GM23338 (cell line): ENCODE measurements around the gene IGSF1. TPM values are rescaled to one million over a fixed set of nuclear protein-coding genes. Genes with fewer than 3 reads are reported as not detected.

Experiments
- ATAC-seq: fragments of 200-7000 bp; cut with Tn5 transposase; 3 replicates; pipeline ENCODE4 v1.9.1; 2020
- DNase-seq: peaks from one replicate; pipeline ENCODE4 v3.0.0-alpha.2; 2015; ENCODE audit warnings: low spot score
- H2AFZ ChIP-seq: fragments of 200-600 bp; sonication (generic); 2 replicates; pipeline ENCODE4 v1.8.0; 2016; ENCODE audit warnings: antibody characterized with exemption, mild to moderate bottlenecking, moderate library complexity
- H3F3A ChIP-seq: fragments of 200-600 bp; sonication (generic); replicated peaks from 2 replicates; pipeline ENCODE4 v1.8.0; 2017; ENCODE audit warnings: antibody characterized with exemption, mixed run types, low read depth
- H3K27ac ChIP-seq: fragments of 200-600 bp; sonication (generic); 2 replicates; pipeline ENCODE4 v1.6.1; 2016; ENCODE audit warnings: low read depth
- H3K27me3 ChIP-seq: fragments of 200-600 bp; sonication (generic); 2 replicates; pipeline ENCODE4 v1.8.0; 2016; ENCODE audit warnings: mild to moderate bottlenecking, mixed run types, moderate library complexity; ENCODE audit not compliant: insufficient read depth
- H3K36me3 ChIP-seq: fragments of 200-600 bp; sonication (generic); 2 replicates; pipeline ENCODE4 v1.8.0; 2016; ENCODE audit warnings: mild to moderate bottlenecking; ENCODE audit not compliant: insufficient read depth
- H3K4me1 ChIP-seq: fragments of 200-600 bp; sonication (generic); 2 replicates; pipeline ENCODE4 v1.8.0; 2016; ENCODE audit warnings: mild to moderate bottlenecking, moderate library complexity; ENCODE audit not compliant: insufficient read depth
- H3K4me2 ChIP-seq: fragments of 200-600 bp; sonication (generic); 2 replicates; pipeline ENCODE4 v1.7.1; 2017; ENCODE audit warnings: mixed run types
- H3K4me3 ChIP-seq: fragments of 200-600 bp; sonication (generic); 2 replicates; pipeline ENCODE4 v1.6.1; 2016; ENCODE audit warnings: mixed run types
- H3K79me2 ChIP-seq: fragments of 200-600 bp; sonication (generic); replicated peaks from 2 replicates; pipeline ENCODE4 v1.8.0; 2017; ENCODE audit warnings: mild to moderate bottlenecking; ENCODE audit not compliant: insufficient read depth
- H3K9me2 ChIP-seq: fragments of 200-600 bp; sonication (generic); 2 replicates; pipeline ENCODE4 v1.8.0; 2017; ENCODE audit not compliant: insufficient read depth
- H4K20me1 ChIP-seq: fragments of 200-600 bp; sonication (generic); replicated peaks from 2 replicates; pipeline ENCODE4 v1.8.0; 2017; ENCODE audit warnings: mild to moderate bottlenecking; ENCODE audit not compliant: insufficient read depth
- H3K27ac Mint-ChIP-seq: 2 replicates; pipeline ENCODE4 v1.8.0; 2020; ENCODE audit warnings: inconsistent platforms, mild to moderate bottlenecking, moderate library complexity, mixed read lengths
- H3K27me3 Mint-ChIP-seq: 3 replicates; pipeline ENCODE4 v1.8.0; 2022; ENCODE audit warnings: low read depth, mild to moderate bottlenecking, moderate library complexity, mixed read lengths, inconsistent platforms; ENCODE audit not compliant: insufficient read depth, poor library complexity
- H3K36me3 Mint-ChIP-seq: 3 replicates; pipeline ENCODE4 v1.8.0; 2021; ENCODE audit warnings: low read depth, mild to moderate bottlenecking, inconsistent platforms, moderate library complexity, mixed read lengths
- H3K4me1 Mint-ChIP-seq: 3 replicates; pipeline ENCODE4 v1.8.0; 2020; ENCODE audit warnings: mild to moderate bottlenecking, inconsistent platforms, mixed read lengths
- H3K4me3 Mint-ChIP-seq: 3 replicates; pipeline ENCODE4 v1.8.0; 2021; ENCODE audit warnings: moderate library complexity, mild to moderate bottlenecking, inconsistent platforms, mixed read lengths
- H3K9me3 Mint-ChIP-seq: 3 replicates; pipeline ENCODE4 v1.8.0; 2020; ENCODE audit warnings: moderate library complexity, mild to moderate bottlenecking, inconsistent platforms, mixed read lengths
- CREB1 ChIP-seq: fragments of 250-450 bp; sonication (Bioruptor Pico); IDR thresholded peaks from 2 replicates; pipeline ENCODE4 v1.5.0; 2020; ENCODE audit warnings: low read depth, mild to moderate bottlenecking, moderate library complexity
- EZH2 ChIP-seq: fragments of 200-600 bp; sonication (generic); IDR thresholded peaks from one replicate; pipeline ENCODE4 v1.8.0; 2017; ENCODE audit warnings: antibody characterized with exemption, mild to moderate bottlenecking, low read depth; ENCODE audit not compliant: unreplicated experiment
- EZH2phosphoT487 ChIP-seq: fragments of 200-600 bp; sonication (generic); IDR thresholded peaks from one replicate; pipeline ENCODE4 v1.8.1; 2018; ENCODE audit warnings: antibody characterized with exemption; ENCODE audit not compliant: unreplicated experiment
- NANOG ChIP-seq: IDR thresholded peaks from 2 replicates; pipeline ENCODE4 v1.6.1; 2016; ENCODE audit warnings: antibody characterized with exemption, borderline replicate concordance
- POLR2AphosphoS5 ChIP-seq: IDR thresholded peaks from 2 replicates; pipeline ENCODE4 v1.6.1; 2016; ENCODE audit warnings: antibody characterized with exemption, low read depth
- STAT1 ChIP-seq: IDR thresholded peaks from one replicate; pipeline ENCODE4 v1.6.1; 2016; ENCODE audit warnings: antibody characterized with exemption; ENCODE audit not compliant: unreplicated experiment
- ZNF114 ChIP-seq: fragments of 250-450 bp; sonication (Bioruptor Pico); IDR thresholded peaks from 2 replicates; pipeline ENCODE4 v1.5.0; 2020; ENCODE audit warnings: mild to moderate bottlenecking, moderate library complexity
- polyA plus RNA-seq: library from polyadenylated mRNA; unstranded; fragments of >200 nt; fragmentation: Nextera tagmentation; extraction: Ambion mirVana; gene quantifications from 2 replicates; pipeline ENCODE4 v1.2.1, GENCODE V29; 2016
- total RNA-seq: library from RNA; depleted of rRNA; stranded (reverse); fragments of >200 nt; shearing (Covaris generic); gene quantifications from 2 replicates; pipeline ENCODE4 v1.2.3, GENCODE V29; 2014
- TF ChIP-seq, protein P1 (sequence below): fragments of 250-450 bp; sonication (Bioruptor Pico); IDR thresholded peaks from 2 replicates; pipeline ENCODE4 v1.5.0; 2020; ENCODE audit warnings: mild to moderate bottlenecking, moderate library complexity
- TF ChIP-seq, protein P2 (sequence below), 2 experiments: fragments of 200-600 bp in 1 of 2; sonication (generic) in 1 of 2; conservative IDR thresholded peaks; 2 replicates each; pipeline versions ENCODE4 v1.5.1 to v1.6.1; 2016 to 2017; ENCODE audit warnings: antibody characterized with exemption in 2 of 2, low read depth in 2 of 2, mild to moderate bottlenecking in 2 of 2, moderate library complexity in 1 of 2

The IGSF1 gene
- total and polyA plus RNA-seq, 2 experiments from 2014 or later = 12.8 to 19.5 TPM

DNA sequence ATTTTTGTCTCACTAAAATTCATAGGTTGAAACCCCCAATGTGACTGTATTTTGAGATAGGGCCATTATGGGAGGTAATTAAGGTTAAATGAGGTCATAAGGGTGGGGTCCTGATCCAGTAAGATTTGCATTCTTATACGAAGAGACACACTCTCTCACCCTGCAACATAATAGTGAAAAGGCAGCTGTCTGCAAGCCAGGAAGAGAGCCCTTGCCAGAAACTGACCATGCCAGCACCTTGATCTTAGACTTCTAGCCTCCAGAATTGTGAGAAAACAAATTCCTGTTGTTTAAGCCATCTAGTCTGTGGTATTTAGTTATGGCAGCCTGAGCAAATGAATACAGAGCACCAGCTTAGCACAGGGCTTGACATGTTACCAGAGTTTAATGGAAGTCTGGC is 17.5 kb upstream of the IGSF1 start (continued):
- TF ChIP-seq, protein P1, sequence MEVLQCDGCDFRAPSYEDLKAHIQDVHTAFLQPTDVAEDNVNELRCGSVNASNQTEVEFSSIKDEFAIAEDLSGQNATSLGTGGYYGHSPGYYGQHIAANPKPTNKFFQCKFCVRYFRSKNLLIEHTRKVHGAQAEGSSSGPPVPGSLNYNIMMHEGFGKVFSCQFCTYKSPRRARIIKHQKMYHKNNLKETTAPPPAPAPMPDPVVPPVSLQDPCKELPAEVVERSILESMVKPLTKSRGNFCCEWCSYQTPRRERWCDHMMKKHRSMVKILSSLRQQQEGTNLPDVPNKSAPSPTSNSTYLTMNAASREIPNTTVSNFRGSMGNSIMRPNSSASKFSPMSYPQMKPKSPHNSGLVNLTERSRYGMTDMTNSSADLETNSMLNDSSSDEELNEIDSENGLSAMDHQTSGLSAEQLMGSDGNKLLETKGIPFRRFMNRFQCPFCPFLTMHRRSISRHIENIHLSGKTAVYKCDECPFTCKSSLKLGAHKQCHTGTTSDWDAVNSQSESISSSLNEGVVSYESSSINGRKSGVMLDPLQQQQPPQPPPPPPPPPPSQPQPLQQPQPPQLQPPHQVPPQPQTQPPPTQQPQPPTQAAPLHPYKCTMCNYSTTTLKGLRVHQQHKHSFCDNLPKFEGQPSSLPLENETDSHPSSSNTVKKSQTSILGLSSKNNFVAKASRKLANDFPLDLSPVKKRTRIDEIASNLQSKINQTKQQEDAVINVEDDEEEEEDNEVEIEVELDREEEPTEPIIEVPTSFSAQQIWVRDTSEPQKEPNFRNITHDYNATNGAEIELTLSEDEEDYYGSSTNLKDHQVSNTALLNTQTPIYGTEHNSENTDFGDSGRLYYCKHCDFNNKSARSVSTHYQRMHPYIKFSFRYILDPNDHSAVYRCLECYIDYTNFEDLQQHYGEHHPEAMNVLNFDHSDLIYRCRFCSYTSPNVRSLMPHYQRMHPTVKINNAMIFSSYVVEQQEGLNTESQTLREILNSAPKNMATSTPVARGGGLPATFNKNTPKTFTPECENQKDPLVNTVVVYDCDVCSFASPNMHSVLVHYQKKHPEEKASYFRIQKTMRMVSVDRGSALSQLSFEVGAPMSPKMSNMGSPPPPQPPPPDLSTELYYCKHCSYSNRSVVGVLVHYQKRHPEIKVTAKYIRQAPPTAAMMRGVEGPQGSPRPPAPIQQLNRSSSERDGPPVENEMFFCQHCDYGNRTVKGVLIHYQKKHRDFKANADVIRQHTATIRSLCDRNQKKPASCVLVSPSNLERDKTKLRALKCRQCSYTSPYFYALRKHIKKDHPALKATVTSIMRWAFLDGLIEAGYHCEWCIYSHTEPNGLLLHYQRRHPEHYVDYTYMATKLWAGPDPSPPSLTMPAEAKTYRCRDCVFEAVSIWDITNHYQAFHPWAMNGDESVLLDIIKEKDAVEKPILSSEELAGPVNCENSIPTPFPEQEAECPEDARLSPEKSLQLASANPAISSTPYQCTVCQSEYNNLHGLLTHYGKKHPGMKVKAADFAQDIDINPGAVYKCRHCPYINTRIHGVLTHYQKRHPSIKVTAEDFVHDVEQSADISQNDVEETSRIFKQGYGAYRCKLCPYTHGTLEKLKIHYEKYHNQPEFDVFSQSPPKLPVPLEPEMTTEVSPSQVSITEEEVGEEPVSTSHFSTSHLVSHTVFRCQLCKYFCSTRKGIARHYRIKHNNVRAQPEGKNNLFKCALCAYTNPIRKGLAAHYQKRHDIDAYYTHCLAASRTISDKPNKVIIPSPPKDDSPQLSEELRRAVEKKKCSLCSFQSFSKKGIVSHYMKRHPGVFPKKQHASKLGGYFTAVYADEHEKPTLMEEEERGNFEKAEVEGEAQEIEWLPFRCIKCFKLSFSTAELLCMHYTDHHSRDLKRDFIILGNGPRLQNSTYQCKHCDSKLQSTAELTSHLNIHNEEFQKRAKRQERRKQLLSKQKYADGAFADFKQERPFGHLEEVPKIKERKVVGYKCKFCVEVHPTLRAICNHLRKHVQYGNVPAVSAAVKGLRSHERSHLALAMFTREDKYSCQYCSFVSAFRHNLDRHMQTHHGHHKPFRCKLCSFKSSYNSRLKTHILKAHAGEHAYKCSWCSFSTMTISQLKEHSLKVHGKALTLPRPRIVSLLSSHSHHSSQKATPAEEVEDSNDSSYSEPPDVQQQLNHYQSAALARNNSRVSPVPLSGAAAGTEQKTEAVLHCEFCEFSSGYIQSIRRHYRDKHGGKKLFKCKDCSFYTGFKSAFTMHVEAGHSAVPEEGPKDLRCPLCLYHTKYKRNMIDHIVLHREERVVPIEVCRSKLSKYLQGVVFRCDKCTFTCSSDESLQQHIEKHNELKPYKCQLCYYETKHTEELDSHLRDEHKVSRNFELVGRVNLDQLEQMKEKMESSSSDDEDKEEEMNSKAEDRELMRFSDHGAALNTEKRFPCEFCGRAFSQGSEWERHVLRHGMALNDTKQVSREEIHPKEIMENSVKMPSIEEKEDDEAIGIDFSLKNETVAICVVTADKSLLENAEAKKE (CRISPR knock-in tag) = no peak
- TF ChIP-seq, protein P2, sequence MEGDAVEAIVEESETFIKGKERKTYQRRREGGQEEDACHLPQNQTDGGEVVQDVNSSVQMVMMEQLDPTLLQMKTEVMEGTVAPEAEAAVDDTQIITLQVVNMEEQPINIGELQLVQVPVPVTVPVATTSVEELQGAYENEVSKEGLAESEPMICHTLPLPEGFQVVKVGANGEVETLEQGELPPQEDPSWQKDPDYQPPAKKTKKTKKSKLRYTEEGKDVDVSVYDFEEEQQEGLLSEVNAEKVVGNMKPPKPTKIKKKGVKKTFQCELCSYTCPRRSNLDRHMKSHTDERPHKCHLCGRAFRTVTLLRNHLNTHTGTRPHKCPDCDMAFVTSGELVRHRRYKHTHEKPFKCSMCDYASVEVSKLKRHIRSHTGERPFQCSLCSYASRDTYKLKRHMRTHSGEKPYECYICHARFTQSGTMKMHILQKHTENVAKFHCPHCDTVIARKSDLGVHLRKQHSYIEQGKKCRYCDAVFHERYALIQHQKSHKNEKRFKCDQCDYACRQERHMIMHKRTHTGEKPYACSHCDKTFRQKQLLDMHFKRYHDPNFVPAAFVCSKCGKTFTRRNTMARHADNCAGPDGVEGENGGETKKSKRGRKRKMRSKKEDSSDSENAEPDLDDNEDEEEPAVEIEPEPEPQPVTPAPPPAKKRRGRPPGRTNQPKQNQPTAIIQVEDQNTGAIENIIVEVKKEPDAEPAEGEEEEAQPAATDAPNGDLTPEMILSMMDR (conservative IDR thresholded peaks at IDR 0.05; ENCODE audit: low read depth in 2 of 2) = no peak

DNA sequence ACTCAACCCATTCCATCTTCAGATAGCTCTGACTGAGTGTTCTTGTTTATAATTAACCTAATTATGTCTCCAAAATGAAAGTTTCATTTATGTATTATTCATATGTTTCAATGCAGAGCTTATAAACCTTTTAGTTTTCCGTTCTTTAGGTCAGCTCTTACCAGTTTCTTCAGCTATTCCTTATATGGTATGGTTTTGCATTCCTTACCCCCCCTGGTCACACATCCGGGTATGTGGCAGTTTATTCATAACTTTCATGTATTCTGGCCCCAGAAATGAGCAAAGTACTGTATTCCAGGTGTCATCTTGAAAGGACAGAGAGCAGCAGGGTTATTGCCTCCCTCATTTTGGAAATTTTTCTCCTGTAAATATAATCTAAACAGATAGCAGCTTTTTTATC is 16.8 kb upstream of the IGSF1 start:
- peak overlapping the region; percentile 92 for H3K27ac Mint-ChIP-seq
- Histone ChIP-seq H3K4me2 (no peak overlapping the region), H3K36me3 (no peaks in the 10 kb centered on the region), H3K27me3 (no peaks in the 10 kb centered on the region), H2AFZ (no peak overlapping the region), H3K9me2 (no peaks in the 10 kb centered on the region), H3K4me1 (peaks cover 14% of the 10 kb centered on the region), H3F3A (no peaks in the 10 kb centered on the region), H3K4me3 (no peak overlapping the region), H3K79me2 (no peaks in the 10 kb centered on the region), H4K20me1 (no peaks in the 10 kb centered on the region), H3K27ac (no peak overlapping the region)
- H3K9me3 Mint-ChIP-seq = no peaks in the 10 kb centered on the region
- H3K27me3 Mint-ChIP-seq = no peaks in the 10 kb centered on the region
- no peak overlapping the region for H3K4me3 Mint-ChIP-seq
- ATAC-seq (peak; percentile 48), DNase-seq (peak; percentile 22)
- peaks cover 21% of the 10 kb centered on the region for H3K4me1 Mint-ChIP-seq
- no peaks in the 10 kb centered on the region for H3K36me3 Mint-ChIP-seq
- TF ChIP-seq NANOG (no peak), CREB1 (CRISPR knock-in tag) (no peak), POLR2AphosphoS5 (no peak), EZH2phosphoT487 (no peak), EZH2 (no peak), ZNF114 (CRISPR knock-in tag) (no peak), STAT1 (no peak)
- TF ChIP-seq, protein P1 (CRISPR knock-in tag) = no peak
